GM12878 (cell line): ENCODE data around the gene PHB1. TPM values are rescaled to one million over a fixed set of nuclear protein-coding genes. Genes with fewer than 3 reads are reported as not detected.

ENCODE experiments used
- ATAC-seq: fragments of 200-7000 bp; cut with Tn5 transposase; 3 replicates; pipeline ENCODE4 v1.9.1; 2020; ENCODE audit warnings: mild to moderate bottlenecking, moderate library complexity
- BruUV-seq: library from RNA; stranded (reverse); fragments of 400-500 nt; replicated peaks from 2 replicates; lab custom pipeline; 2021; lab: Mats Ljungman, UMichigan
- CTCF ChIA-PET: fragments of 300-600 bp; sonication (Branson Sonifier 250); formaldehyde crosslinking; extraction: SDS; loops from one replicate; lab custom pipeline; 2021; ENCODE audit warnings: inconsistent platforms; lab: Yijun Ruan, JAX
- POLR2A ChIA-PET: fragments of 350-600 bp; formaldehyde crosslinking; extraction: SDS; loops from one replicate; lab custom pipeline; 2021; ENCODE audit warnings: inconsistent platforms; lab: Charles Lee
- RAD21 ChIA-PET: fragments of 300-600 bp; sonication (Branson Sonifier 250); formaldehyde crosslinking; loops from one replicate; lab custom pipeline; 2023; ENCODE audit warnings: antibody characterized with exemption; ENCODE audit not compliant: unreplicated experiment; lab: Charles Lee
- SMC1A ChIA-PET: fragments of 300-600 bp; sonication (Branson Sonifier 250); formaldehyde crosslinking; loops from one replicate; lab custom pipeline; 2023; ENCODE audit not compliant: unreplicated experiment, uncharacterized antibody; lab: Charles Lee
- DNase-seq: peaks from one replicate; pipeline ENCODE4 v3.0.0-alpha.2; 2011; ENCODE audit warnings: low read depth, low spot score
- FAIRE-seq: peaks from 3 replicates; lab custom pipeline; 2011; peaks lifted over from hg19 to GRCh38; lab: Jason Lieb, UNC
- H2AFZ ChIP-seq: 2 replicates; pipeline ENCODE4 v1.6.0; 2011; ENCODE audit warnings: low read depth, low read length, control low read depth; ENCODE audit not compliant: control insufficient read depth
- H3K27ac ChIP-seq: 2 replicates; pipeline ENCODE4 v1.5.1; 2011; ENCODE audit warnings: control low read depth; ENCODE audit not compliant: control insufficient read depth, insufficient read depth
- H3K27me3 ChIP-seq, 2 experiments: replicated peaks in 1 of 2; 2 replicates each; pipeline versions ENCODE4 v1.6.0 to v1.6.1; 2011; ENCODE audit warnings: low read length in 1 of 2; ENCODE audit not compliant: control insufficient read depth in 2 of 2, insufficient read depth in 2 of 2
- H3K36me3 ChIP-seq, 2 experiments: 2 replicates each; pipeline ENCODE4 v1.5.1; 2011; ENCODE audit warnings: low read length in 1 of 2; ENCODE audit not compliant: control insufficient read depth in 2 of 2, insufficient read depth in 2 of 2
- H3K4me1 ChIP-seq: 2 replicates; pipeline ENCODE4 v1.6.1; 2011; ENCODE audit warnings: mild to moderate bottlenecking, low read length, moderate library complexity, mixed read lengths; ENCODE audit not compliant: control insufficient read depth, insufficient read depth
- H3K4me2 ChIP-seq: 2 replicates; pipeline ENCODE4 v1.6.0; 2011; ENCODE audit warnings: control low read depth; ENCODE audit not compliant: control insufficient read depth, insufficient read depth
- H3K4me3 ChIP-seq: fragments of 200-600 bp; sonication (generic); 2 replicates; pipeline ENCODE4 v1.5.1; 2016
- H3K79me2 ChIP-seq: 2 replicates; pipeline ENCODE4 v1.6.0; 2011; ENCODE audit warnings: low read length; ENCODE audit not compliant: control insufficient read depth, insufficient read depth
- H3K9ac ChIP-seq: 2 replicates; pipeline ENCODE4 v1.8.0; 2011; ENCODE audit warnings: low read length, control low read depth, mixed read lengths; ENCODE audit not compliant: control insufficient read depth, insufficient read depth
- H3K9me3 ChIP-seq: replicated peaks from 3 replicates; pipeline ENCODE4 v1.5.1; 2011; ENCODE audit warnings: mild to moderate bottlenecking, low read length; ENCODE audit not compliant: control insufficient read depth, insufficient read depth
- H4K20me1 ChIP-seq: 2 replicates; pipeline ENCODE4 v1.6.0; 2011; ENCODE audit not compliant: control insufficient read depth, insufficient read depth
- FOXK2 ChIP-seq: fragments of 450-650 bp; IDR thresholded peaks from 2 replicates; pipeline ENCODE4 v1.6.1; 2017; ENCODE audit warnings: mild to moderate bottlenecking, moderate library complexity
- HCFC1 ChIP-seq: fragments of 150-350 bp; IDR thresholded peaks from 2 replicates; pipeline ENCODE4 v1.6.1; 2014; ENCODE audit warnings: low read length
- MXI1 ChIP-seq: fragments of 150-350 bp; IDR thresholded peaks from 2 replicates; pipeline ENCODE4 v1.6.1; 2011; ENCODE audit warnings: low read depth, mild to moderate bottlenecking, inconsistent platforms, low read length, improper control_type of control experiment
- MYC ChIP-seq: IDR thresholded peaks from 2 replicates; pipeline ENCODE4 v1.6.1; 2011; ENCODE audit warnings: mild to moderate bottlenecking, low read length, moderate library complexity, inconsistent platforms; ENCODE audit not compliant: insufficient read depth, insufficient replicate concordance, insufficient read length, severe bottlenecking
- NBN ChIP-seq: fragments of 450-650 bp; IDR thresholded peaks from 2 replicates; pipeline ENCODE4 v1.6.1; 2016
- NFXL1 ChIP-seq: fragments of 450-650 bp; IDR thresholded peaks from 2 replicates; pipeline ENCODE4 v1.6.1; 2017; ENCODE audit warnings: antibody characterized with exemption, mild to moderate bottlenecking, borderline replicate concordance
- NR2F1 ChIP-seq: fragments of 450-650 bp; conservative IDR thresholded peaks from 2 replicates; pipeline ENCODE4 v1.6.1; 2017; ENCODE audit warnings: mild to moderate bottlenecking
- RB1 ChIP-seq: fragments of 450-650 bp; formaldehyde crosslinking; IDR thresholded peaks from 2 replicates; pipeline ENCODE4 v1.6.1; 2017; ENCODE audit warnings: mild to moderate bottlenecking, borderline replicate concordance
- SMC3 ChIP-seq: IDR thresholded peaks from 2 replicates; pipeline ENCODE4 v1.6.1; 2011; ENCODE audit warnings: low read length, improper control_type of control experiment, borderline replicate concordance
- SREBF1 ChIP-seq: IDR thresholded peaks from 2 replicates; pipeline ENCODE4 v1.6.1; 2012; ENCODE audit warnings: mild to moderate bottlenecking, low read length
- SUPT20H ChIP-seq: IDR thresholded peaks from 2 replicates; pipeline ENCODE4 v1.6.1; 2011; ENCODE audit warnings: low read depth, mild to moderate bottlenecking, low read length, moderate library complexity, borderline replicate concordance; ENCODE audit not compliant: control insufficient read depth
- TAF1 ChIP-seq: IDR thresholded peaks from 2 replicates; pipeline ENCODE4 v1.6.1; 2011; ENCODE audit warnings: mild to moderate bottlenecking, low read depth, low read length, borderline replicate concordance
- YBX1 ChIP-seq: fragments of 450-650 bp; IDR thresholded peaks from 2 replicates; pipeline ENCODE4 v1.6.1; 2016; ENCODE audit warnings: antibody characterized with exemption
- YY1 ChIP-seq: IDR thresholded peaks from 2 replicates; pipeline ENCODE4 v1.6.1; 2011; ENCODE audit warnings: low read depth, mild to moderate bottlenecking, low read length
- WGBS: methylation state at CpG from one replicate; pipeline ENCODE4 v1.1.6; 2016; ENCODE audit warnings: low lambda C conversion rate; ENCODE audit not compliant: insufficient replicate concordance, insufficient coverage; ENCODE audit errors: missing lambda C conversion rate; 5-methylcytosine and 5-hydroxymethylcytosine counted together
- in situ Hi-C: fragments of 300-500 bp; cut with MboI; formaldehyde crosslinking; loops from 9 replicates; pipeline ENCODE4 v1.14.3; 2018; ENCODE audit warnings: mixed read lengths
- intact Hi-C: fragments of 100-400 bp; cut with micrococcal nuclease; formaldehyde crosslinking; loops from one replicate; pipeline ENCODE4 v1.14.2; 2022; ENCODE audit not compliant: unreplicated experiment
- polyA plus RNA-seq, 11 experiments: library from polyadenylated mRNA; depleted of rRNA in 4 of 11; unstranded in 6 of 11; stranded (reverse) in 5 of 11; fragments of >200 nt; fragmentation: Nextera tagmentation in 4 of 11; fragmentation: Illumina TruSeq in 1 of 11; extraction: Ambion mirVana in 4 of 11; extraction: Trizol in 1 of 11; gene quantifications; 1 replicate in 1 of 11; 2 replicates in 10 of 11; pipeline versions ENCODE4 v1.2.1 to v1.2.3, GENCODE V29; 2011 to 2016; ENCODE audit warnings: inconsistent platforms in 2 of 11, missing spikeins in 2 of 11, low read depth in 1 of 11
- total RNA-seq, 4 experiments: library from RNA; depleted of rRNA in 3 of 4; stranded (reverse); fragments of >200 nt in 3 of 4; fragmentation: Illumina TruSeq in 1 of 4; extraction: Trizol in 1 of 4; gene quantifications; 2 replicates each; pipeline versions ENCODE4 v1.2.1 to v1.2.3, GENCODE V29; 2013 to 2021
- TF ChIP-seq, protein P1 (sequence below): fragments of 450-650 bp; IDR thresholded peaks from 2 replicates; pipeline ENCODE4 v1.6.1; 2017; ENCODE audit warnings: mild to moderate bottlenecking, moderate library complexity
- TF ChIP-seq, protein P2 (sequence below): fragments of 150-350 bp; IDR thresholded peaks from 2 replicates; pipeline ENCODE4 v1.6.1; 2014; ENCODE audit warnings: mild to moderate bottlenecking, low read depth, low read length
- TF ChIP-seq, protein P3 (sequence below): fragments of 450-650 bp; IDR thresholded peaks from 2 replicates; pipeline ENCODE4 v1.6.1; 2018; ENCODE audit warnings: mild to moderate bottlenecking, low read depth, moderate library complexity; ENCODE audit not compliant: partially characterized antibody

PHB1 gene
- total and polyA plus RNA-seq, 10 of the 15 experiments (the other 5 are each of a cell fraction or from before 2014, with no cell fraction given): 117 to 466 (median 248) TPM

DNA sequence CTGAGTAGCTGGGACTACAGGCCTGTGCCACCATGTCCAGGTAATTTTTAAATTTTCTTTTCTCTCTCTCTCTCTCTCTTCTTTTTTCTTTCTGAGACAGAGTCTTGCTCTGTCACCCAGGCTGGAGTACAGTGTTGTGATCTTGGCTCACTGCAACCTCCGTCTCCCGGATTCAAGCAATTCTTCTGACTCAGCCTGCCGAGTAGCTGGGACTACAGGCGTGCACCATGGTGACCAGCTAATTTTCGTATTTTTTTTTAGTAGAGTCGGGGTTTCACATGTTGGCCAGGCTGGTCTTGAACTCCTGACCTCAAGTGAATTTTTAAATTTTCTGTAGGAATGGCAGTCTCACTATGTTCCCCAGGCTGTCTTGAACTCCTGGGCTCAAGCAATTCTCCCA is 41.6 kb downstream of the PHB1 start:
- H2AFZ ChIP-seq: no peak overlapping the region
- no peak for FAIRE-seq
- H3K4me3 ChIP-seq: no peak overlapping the region
- no TSS peak for BruUV-seq
- H3K4me1 ChIP-seq: no peaks in the 10 kb centered on the region; the same call in 1 of the 2 replicates
- intact Hi-C loops (no loop called here), in situ Hi-C loops (no loop called here)
- H4K20me1 ChIP-seq: no peaks in the 10 kb centered on the region
- no peak for TF ChIP-seq TAF1
- no peak for TF ChIP-seq MXI1
- no peak for TF ChIP-seq SMC3
- no peak for TF ChIP-seq MYC
- TF ChIP-seq HCFC1: no peak
- TF ChIP-seq SUPT20H: no peak
- TF ChIP-seq SREBF1: no peak
- TF ChIP-seq NR2F1: no peak
- no peak for TF ChIP-seq RB1
- no peak for TF ChIP-seq YBX1
- TF ChIP-seq, protein P1, sequence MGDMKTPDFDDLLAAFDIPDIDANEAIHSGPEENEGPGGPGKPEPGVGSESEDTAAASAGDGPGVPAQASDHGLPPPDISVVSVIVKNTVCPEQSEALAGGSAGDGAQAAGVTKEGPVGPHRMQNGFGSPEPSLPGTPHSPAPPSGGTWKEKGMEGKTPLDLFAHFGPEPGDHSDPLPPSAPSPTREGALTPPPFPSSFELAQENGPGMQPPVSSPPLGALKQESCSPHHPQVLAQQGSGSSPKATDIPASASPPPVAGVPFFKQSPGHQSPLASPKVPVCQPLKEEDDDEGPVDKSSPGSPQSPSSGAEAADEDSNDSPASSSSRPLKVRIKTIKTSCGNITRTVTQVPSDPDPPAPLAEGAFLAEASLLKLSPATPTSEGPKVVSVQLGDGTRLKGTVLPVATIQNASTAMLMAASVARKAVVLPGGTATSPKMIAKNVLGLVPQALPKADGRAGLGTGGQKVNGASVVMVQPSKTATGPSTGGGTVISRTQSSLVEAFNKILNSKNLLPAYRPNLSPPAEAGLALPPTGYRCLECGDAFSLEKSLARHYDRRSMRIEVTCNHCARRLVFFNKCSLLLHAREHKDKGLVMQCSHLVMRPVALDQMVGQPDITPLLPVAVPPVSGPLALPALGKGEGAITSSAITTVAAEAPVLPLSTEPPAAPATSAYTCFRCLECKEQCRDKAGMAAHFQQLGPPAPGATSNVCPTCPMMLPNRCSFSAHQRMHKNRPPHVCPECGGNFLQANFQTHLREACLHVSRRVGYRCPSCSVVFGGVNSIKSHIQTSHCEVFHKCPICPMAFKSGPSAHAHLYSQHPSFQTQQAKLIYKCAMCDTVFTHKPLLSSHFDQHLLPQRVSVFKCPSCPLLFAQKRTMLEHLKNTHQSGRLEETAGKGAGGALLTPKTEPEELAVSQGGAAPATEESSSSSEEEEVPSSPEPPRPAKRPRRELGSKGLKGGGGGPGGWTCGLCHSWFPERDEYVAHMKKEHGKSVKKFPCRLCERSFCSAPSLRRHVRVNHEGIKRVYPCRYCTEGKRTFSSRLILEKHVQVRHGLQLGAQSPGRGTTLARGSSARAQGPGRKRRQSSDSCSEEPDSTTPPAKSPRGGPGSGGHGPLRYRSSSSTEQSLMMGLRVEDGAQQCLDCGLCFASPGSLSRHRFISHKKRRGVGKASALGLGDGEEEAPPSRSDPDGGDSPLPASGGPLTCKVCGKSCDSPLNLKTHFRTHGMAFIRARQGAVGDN: no peak
- no peak for TF ChIP-seq NFXL1
- no peak for TF ChIP-seq YY1
- no peak for TF ChIP-seq FOXK2
- TF ChIP-seq, protein P2, sequence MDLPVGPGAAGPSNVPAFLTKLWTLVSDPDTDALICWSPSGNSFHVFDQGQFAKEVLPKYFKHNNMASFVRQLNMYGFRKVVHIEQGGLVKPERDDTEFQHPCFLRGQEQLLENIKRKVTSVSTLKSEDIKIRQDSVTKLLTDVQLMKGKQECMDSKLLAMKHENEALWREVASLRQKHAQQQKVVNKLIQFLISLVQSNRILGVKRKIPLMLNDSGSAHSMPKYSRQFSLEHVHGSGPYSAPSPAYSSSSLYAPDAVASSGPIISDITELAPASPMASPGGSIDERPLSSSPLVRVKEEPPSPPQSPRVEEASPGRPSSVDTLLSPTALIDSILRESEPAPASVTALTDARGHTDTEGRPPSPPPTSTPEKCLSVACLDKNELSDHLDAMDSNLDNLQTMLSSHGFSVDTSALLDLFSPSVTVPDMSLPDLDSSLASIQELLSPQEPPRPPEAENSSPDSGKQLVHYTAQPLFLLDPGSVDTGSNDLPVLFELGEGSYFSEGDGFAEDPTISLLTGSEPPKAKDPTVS: no peak
- TF ChIP-seq, protein P3, sequence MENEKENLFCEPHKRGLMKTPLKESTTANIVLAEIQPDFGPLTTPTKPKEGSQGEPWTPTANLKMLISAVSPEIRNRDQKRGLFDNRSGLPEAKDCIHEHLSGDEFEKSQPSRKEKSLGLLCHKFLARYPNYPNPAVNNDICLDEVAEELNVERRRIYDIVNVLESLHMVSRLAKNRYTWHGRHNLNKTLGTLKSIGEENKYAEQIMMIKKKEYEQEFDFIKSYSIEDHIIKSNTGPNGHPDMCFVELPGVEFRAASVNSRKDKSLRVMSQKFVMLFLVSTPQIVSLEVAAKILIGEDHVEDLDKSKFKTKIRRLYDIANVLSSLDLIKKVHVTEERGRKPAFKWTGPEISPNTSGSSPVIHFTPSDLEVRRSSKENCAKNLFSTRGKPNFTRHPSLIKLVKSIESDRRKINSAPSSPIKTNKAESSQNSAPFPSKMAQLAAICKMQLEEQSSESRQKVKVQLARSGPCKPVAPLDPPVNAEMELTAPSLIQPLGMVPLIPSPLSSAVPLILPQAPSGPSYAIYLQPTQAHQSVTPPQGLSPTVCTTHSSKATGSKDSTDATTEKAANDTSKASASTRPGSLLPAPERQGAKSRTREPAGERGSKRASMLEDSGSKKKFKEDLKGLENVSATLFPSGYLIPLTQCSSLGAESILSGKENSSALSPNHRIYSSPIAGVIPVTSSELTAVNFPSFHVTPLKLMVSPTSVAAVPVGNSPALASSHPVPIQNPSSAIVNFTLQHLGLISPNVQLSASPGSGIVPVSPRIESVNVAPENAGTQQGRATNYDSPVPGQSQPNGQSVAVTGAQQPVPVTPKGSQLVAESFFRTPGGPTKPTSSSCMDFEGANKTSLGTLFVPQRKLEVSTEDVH: no peak
- no peak for TF ChIP-seq NBN
- ChIA-PET RAD21 (no interaction called here), POLR2A (no interaction called here), SMC1A (no interaction called here), CTCF (interaction anchor here (0.7 to 1.9 kb wide), 3 partner anchors 14 to 505 kb away, joined by 3 to 9 read pairs (median 3); no protein-coding TSS in a partner anchor)
- DNase-seq: no peak
- no peak overlapping the region for H3K4me2 ChIP-seq
- H3K27ac ChIP-seq: no peak overlapping the region
- WGBS: 42% methylated on average over 6 of the region's 6 CpGs
- H3K9me3 ChIP-seq: no peaks in the 10 kb centered on the region; the same call in 2 of the 3 replicates
- no peaks in the 10 kb centered on the region for H3K27me3 ChIP-seq
- no peaks in the 10 kb centered on the region for H3K36me3 ChIP-seq
- H3K9ac ChIP-seq: no peak overlapping the region
- no peak for ATAC-seq
- no peaks in the 10 kb centered on the region for H3K79me2 ChIP-seq
